Measurements from ENCODE around the gene FGF22.
"Not testable (repeated sequence)": the region's sequence is repeated elsewhere in the genome, so short reads cannot be mapped to it uniquely, and the experiment has no call there.

The FGF22 gene

GRCh38 chr19:662207-662961, 22.7 kb downstream of the FGF22 start:
- peak; percentile 46 for DNase-seq

GRCh38 chr19:662962-663681, 23.4 kb downstream of the FGF22 start, which contains the start of gene RNF126:
RNF126 (minus strand) TSS chr19:663214; CDS start chr19:663121, 93 bp downstream.
- Mint-ChIP-seq H3K4me3 (peak within 1 kb of the TSS; percentile 80), H3K4me1 (peaks cover 24% of the 10 kb centered on the region), H3K9me3 (peaks cover 11% of the 10 kb centered on the region), H3K36me3 (ENCODE audit: low read depth) (no peaks in the 10 kb centered on the region), H3K27ac (no peak within 1 kb of the TSS), H3K27me3 (ENCODE audit: low read depth, poor library complexity) (peaks cover 4% of the 10 kb centered on the region)
- no peak for TF ChIP-seq CTCF (IDR thresholded peaks at IDR 0.05)
- peak; percentile 90 for DNase-seq

More at GRCh38 chr19:662207-662961, 22.7 kb downstream of the FGF22 start:
- Mint-ChIP-seq H3K9me3 (peaks cover 8% of the 10 kb centered on the region), H3K4me1 (peaks cover 24% of the 10 kb centered on the region), H3K36me3 (ENCODE audit: low read depth) (no peaks in the 10 kb centered on the region), H3K4me3 (peak overlapping the region; percentile 79), H3K27me3 (ENCODE audit: low read depth, poor library complexity) (peaks cover 4% of the 10 kb centered on the region), H3K27ac (no peak overlapping the region)
- no peak for TF ChIP-seq CTCF (IDR thresholded peaks at IDR 0.05)

- Mint-ChIP-seq H3K36me3 (ENCODE audit: low read depth) (no peaks in the 10 kb centered on the region), H3K9me3 (peaks cover 17% of the 10 kb centered on the region), H3K4me3 (peak overlapping the region; percentile 80), H3K4me1 (peaks cover 24% of the 10 kb centered on the region), H3K27ac (no peak overlapping the region), H3K27me3 (ENCODE audit: low read depth, poor library complexity) (peaks cover 4% of the 10 kb centered on the region)
- TF ChIP-seq CTCF (IDR thresholded peaks at IDR 0.05), result no peak
- no peak for DNase-seq
Measured at GRCh38 chr19:663682-664117, 24.0 kb downstream of the FGF22 start.

GRCh38 chr19:664913-665443, 25.3 kb downstream of the FGF22 start:
- H3K36me3 Mint-ChIP-seq (ENCODE audit: low read depth), result no peaks in the 10 kb centered on the region
- peak; percentile 90 for TF ChIP-seq CTCF (IDR thresholded peaks at IDR 0.05)
- H3K27ac Mint-ChIP-seq, result no peak overlapping the region
- H3K4me3 Mint-ChIP-seq, result peak overlapping the region; percentile 56
- H3K27me3 Mint-ChIP-seq (ENCODE audit: low read depth, poor library complexity), result peaks cover 4% of the 10 kb centered on the region
- DNase-seq, result peak; percentile 97
- peaks cover 24% of the 10 kb centered on the region for H3K9me3 Mint-ChIP-seq
- peaks cover 18% of the 10 kb centered on the region for H3K4me1 Mint-ChIP-seq

- H3K4me3 Mint-ChIP-seq; H3K4me1 Mint-ChIP-seq; H3K27me3 Mint-ChIP-seq (ENCODE audit: low read depth, poor library complexity); H3K36me3 Mint-ChIP-seq (ENCODE audit: low read depth); H3K27ac Mint-ChIP-seq; DNase-seq: not testable (repeated sequence)
- H3K9me3 Mint-ChIP-seq, result peaks cover 24% of the 10 kb centered on the region
Measured at GRCh38 chr19:666985-667573, 27.4 kb downstream of the FGF22 start.

GRCh38 chr19:668675-669434, 29.2 kb downstream of the FGF22 start:
- H3K9me3 Mint-ChIP-seq, result peaks cover 24% of the 10 kb centered on the region
- H3K36me3 Mint-ChIP-seq (ENCODE audit: low read depth); H3K27me3 Mint-ChIP-seq (ENCODE audit: low read depth, poor library complexity); H3K27ac Mint-ChIP-seq; DNase-seq; H3K4me1 Mint-ChIP-seq; H3K4me3 Mint-ChIP-seq: not testable (repeated sequence)

Data from nephron progenitor cell (in vitro differentiated cells).